Left lung (tissue), 10 donors: ENCODE measurements around the gene ABCG1. TPM values are rescaled to one million over a fixed set of nuclear protein-coding genes. Genes with fewer than 3 reads are reported as not detected.

ENCODE experiments used
- ATAC-seq: fragments of 200-7000 bp; cut with Tn5 transposase; one replicate; pipeline ENCODE4 v1.9.1; 2020; ENCODE audit warnings: moderate library complexity
- DNase-seq, 4 donors: peaks; one replicate each; pipeline ENCODE4 v3.0.0-alpha.2; 2013 to 2020
- H3K27ac ChIP-seq, 2 donors: fragments of 200-600 bp; sonication (generic) in 1 of 2; one replicate each; pipeline versions ENCODE4 v1.5.0 to v1.8.0; 2020 to 2021
- H3K27me3 ChIP-seq, 2 donors: fragments of 200-600 bp; sonication (generic) in 1 of 2; one replicate each; pipeline versions ENCODE4 v1.5.0 to v1.8.0; 2020 to 2021
- H3K36me3 ChIP-seq, 2 donors: fragments of 200-600 bp; sonication (generic) in 1 of 2; one replicate each; pipeline versions ENCODE4 v1.5.0 to v1.8.0; 2020 to 2021
- H3K4me1 ChIP-seq, 2 donors: fragments of 200-600 bp; one replicate each; pipeline ENCODE4 v1.8.0; 2021
- H3K4me3 ChIP-seq, 2 donors: fragments of 200-600 bp; sonication (generic) in 1 of 2; one replicate each; pipeline versions ENCODE4 v1.5.0 to v1.8.0; 2020 to 2021; ENCODE audit warnings: mild to moderate bottlenecking in 1 of 2
- H3K9me3 ChIP-seq, 2 donors: fragments of 200-600 bp; sonication (generic) in 1 of 2; one replicate each; pipeline versions ENCODE4 v1.5.0 to v1.8.0; 2020 to 2021
- CTCF ChIP-seq, 2 donors: fragments of 200-600 bp; sonication (generic) in 1 of 2; IDR thresholded peaks; one replicate each; pipeline versions ENCODE4 v1.5.0 to v1.8.0; 2021; ENCODE audit warnings: antibody characterized with exemption in 2 of 2
- intact Hi-C, 2 donors: fragments of 100-400 bp; cut with DNase I; formaldehyde crosslinking; loops; one replicate each; pipeline versions ENCODE4 v1.11.2 to v1.14.2; 2022
- polyA plus RNA-seq, 6 donors: library from polyadenylated mRNA; unstranded; fragments of 120-200 nt; gene quantifications; one replicate each; pipeline ENCODE4 v1.2.1, GENCODE V29; 2013; ENCODE audit not compliant: insufficient read length in 6 of 6
- total RNA-seq, 2 donors: library from RNA; stranded (reverse); fragmentation: NEBNext Ultra II Directional; extraction: Animal tissue kit (Norgen Biotek cat#: 25700); gene quantifications; one replicate each; pipeline ENCODE4 v1.2.1, GENCODE V29; 2021
- donor health status: DM: no; HTN: yes; CAD: no.
- donor health status: DM: no; HTN: no; CAD: no.

Gene ABCG1
- total and polyA plus RNA-seq, 8 donors: 6.8 to 53.8 (median 10.5) TPM

GRCh38 chr21:42250422-42251403 is 31.8 kb downstream of the ABCG1 start:
- intact Hi-C loops: loop anchor here in 1 of 2 donors (10.0 kb wide), 1 partner anchor 86 kb away; no protein-coding TSS in a partner anchor
- Histone ChIP-seq H3K4me3 (no peak overlapping the region), H3K4me1 (peaks cover 0 to 34% of the 10 kb centered on the region in 2 donors), H3K36me3 (no peaks in the 10 kb centered on the region), H3K9me3 (no peaks in the 10 kb centered on the region), H3K27me3 (no peaks in the 10 kb centered on the region), H3K27ac (no peak overlapping the region)
- peak in 1 of 4 donors; percentile 48 for DNase-seq
- ATAC-seq: no peak
- TF ChIP-seq CTCF (IDR thresholded peaks at IDR 0.05): no peak

- Histone ChIP-seq H3K27ac (no peak overlapping the region), H3K36me3 (no peaks in the 10 kb centered on the region), H3K4me3 (no peak overlapping the region), H3K4me1 (peaks cover 0 to 30% of the 10 kb centered on the region in 2 donors), H3K27me3 (no peaks in the 10 kb centered on the region), H3K9me3 (no peaks in the 10 kb centered on the region)
- intact Hi-C loops: loop anchor here in 1 of 2 donors (10.0 kb wide), 1 partner anchor 87 kb away; no protein-coding TSS in a partner anchor
- TF ChIP-seq CTCF (IDR thresholded peaks at IDR 0.05): no peak
- DNase-seq (peak in 1 of 4 donors; percentile 55), ATAC-seq (no peak)
Observed at GRCh38 chr21:42251654-42252324, 32.8 kb downstream of the ABCG1 start.

GRCh38 chr21:42252325-42252654 is 33.4 kb downstream of the ABCG1 start:
- no peak overlapping the region for H3K4me3 ChIP-seq
- H3K4me1 ChIP-seq: peaks cover 0 to 30% of the 10 kb centered on the region in 2 donors
- H3K27me3 ChIP-seq: no peaks in the 10 kb centered on the region
- no peaks in the 10 kb centered on the region for H3K9me3 ChIP-seq
- H3K36me3 ChIP-seq: no peaks in the 10 kb centered on the region
- no peak for ATAC-seq
- no peak for TF ChIP-seq CTCF (IDR thresholded peaks at IDR 0.05)
- intact Hi-C loops: loop anchor here in 1 of 2 donors (10.0 kb wide), 1 partner anchor 87 kb away; no protein-coding TSS in a partner anchor
- DNase-seq: peak in 1 of 4 donors; percentile 67
- H3K27ac ChIP-seq: no peak overlapping the region

- peaks cover 0 to 27% of the 10 kb centered on the region in 2 donors for H3K4me1 ChIP-seq
- no peaks in the 10 kb centered on the region for H3K27me3 ChIP-seq
- H3K4me3 ChIP-seq: no peak overlapping the region
- intact Hi-C loops: loop anchor here in 1 of 2 donors (10.0 kb wide), 1 partner anchor 88 kb away; no protein-coding TSS in a partner anchor
- DNase-seq (peak in 1 of 4 donors; percentile 37), ATAC-seq (no peak)
- no peak overlapping the region for H3K27ac ChIP-seq
- H3K9me3 ChIP-seq: no peaks in the 10 kb centered on the region
- no peaks in the 10 kb centered on the region for H3K36me3 ChIP-seq
- TF ChIP-seq CTCF (IDR thresholded peaks at IDR 0.05): no peak
Observed at GRCh38 chr21:42252778-42253340, 33.9 kb downstream of the ABCG1 start.
